Activated naive CD8-positive, alpha-beta T cell treated with anti-CD3 and anti-CD28 coated beads, Interleukin-2, amount 50 U/mL, for 16 hours (primary cell): ENCODE results near the gene CNIH3.
"Not testable (repeated sequence)": the region's sequence is repeated elsewhere in the genome, so short reads cannot be mapped to it uniquely, and the experiment has no call there.

ENCODE experiments used
- DNase-seq: peaks from one replicate; pipeline ENCODE4 v3.0.0-alpha.2; 2020; ENCODE audit warnings: low read depth, low spot score

CNIH3 gene

GRCh38 chr1:224687465-224687864 is 71.3 kb downstream of the CNIH3 start:
- DNase-seq = no peak

- DNase-seq = no peak
Observed at GRCh38 chr1:224689374-224689773, 73.3 kb downstream of the CNIH3 start.

GRCh38 chr1:224690576-224690975 is 74.5 kb downstream of the CNIH3 start:
- DNase-seq = no peak

GRCh38 chr1:224691148-224691925 is 75.2 kb downstream of the CNIH3 start:
- no peak for DNase-seq

- no peak for DNase-seq
Observed at GRCh38 chr1:224694969-224695368, 78.9 kb downstream of the CNIH3 start.

DNA sequence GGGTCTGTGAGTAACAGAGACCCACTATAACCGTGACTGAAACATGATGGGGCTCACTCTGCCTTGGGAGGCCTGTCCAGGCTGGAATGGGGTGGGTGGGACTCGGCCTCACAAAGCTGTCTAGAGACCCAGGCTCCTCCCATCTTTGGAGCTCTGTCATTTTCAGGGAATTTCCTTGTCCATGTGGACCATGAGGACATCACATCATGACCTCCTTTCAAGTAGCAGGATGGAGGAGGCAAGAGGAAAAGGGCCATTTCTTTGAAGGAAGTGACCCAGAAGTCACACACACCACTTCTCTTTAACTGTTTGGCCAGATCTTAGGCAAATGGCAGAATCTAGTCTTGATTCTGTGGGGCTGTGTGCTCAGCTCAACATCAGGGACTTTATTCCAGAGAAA is 79.9 kb downstream of the CNIH3 start:
- DNase-seq = no peak

- no peak for DNase-seq
Observed at GRCh38 chr1:224696891-224697765, 81.0 kb downstream of the CNIH3 start.

DNA sequence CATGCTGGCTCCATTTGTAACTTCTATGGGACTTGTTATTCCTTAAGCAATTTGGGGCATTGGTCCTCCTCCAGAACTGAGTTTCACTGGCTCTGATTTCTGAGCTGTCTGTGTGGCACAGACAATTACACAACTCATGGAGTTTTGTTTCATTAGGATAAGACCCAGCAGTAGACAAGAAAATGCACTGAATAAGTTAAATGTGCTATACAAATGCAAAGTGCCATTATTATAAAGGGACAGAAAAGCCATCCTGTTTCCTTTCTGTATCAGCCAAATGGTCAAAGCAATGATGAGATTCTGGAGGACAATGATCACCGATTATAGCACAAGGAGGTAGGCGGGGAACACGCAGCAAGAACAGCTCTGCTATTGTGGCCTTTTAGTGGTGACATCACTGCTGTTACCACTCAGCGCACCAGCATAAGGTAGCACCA is 81.9 kb downstream of the CNIH3 start:
- no peak for DNase-seq

GRCh38 chr1:224700918-224701531 is 84.9 kb downstream of the CNIH3 start:
- DNase-seq = no peak

- DNase-seq = no peak
Observed at GRCh38 chr1:224703702-224704101, 87.6 kb downstream of the CNIH3 start.

- DNase-seq = no peak
Observed at GRCh38 chr1:224704107-224704735, 88.1 kb downstream of the CNIH3 start.

- no peak for DNase-seq
Observed at GRCh38 chr1:224705578-224705977, 89.5 kb downstream of the CNIH3 start.

- no peak for DNase-seq
Observed at GRCh38 chr1:224707843-224708725, 92.0 kb downstream of the CNIH3 start.

DNA sequence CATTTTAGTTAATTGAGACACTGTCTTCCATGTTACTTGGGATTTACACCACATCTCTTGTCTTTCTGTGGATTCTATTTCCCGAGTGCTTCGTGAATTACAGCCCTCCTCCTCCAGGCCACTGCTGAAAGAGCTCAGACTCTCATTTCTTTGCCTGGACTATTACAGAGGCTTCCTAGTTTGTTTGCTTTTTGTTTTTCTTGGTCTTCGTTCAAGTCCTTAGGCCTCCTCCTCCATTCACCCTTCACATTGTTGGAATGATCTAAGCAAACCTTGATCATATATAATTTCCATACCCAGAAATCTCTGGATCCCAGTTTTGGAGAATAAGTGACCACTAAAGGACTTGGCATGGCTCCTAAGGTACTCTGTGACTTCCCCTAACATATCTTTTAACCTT is 94.1 kb downstream of the CNIH3 start:
- no peak for DNase-seq

- DNase-seq = not testable (repeated sequence)
Observed at GRCh38 chr1:224711231-224711756, 95.2 kb downstream of the CNIH3 start.

- DNase-seq = no peak
Observed at GRCh38 chr1:224711876-224712275, 95.8 kb downstream of the CNIH3 start.

DNA sequence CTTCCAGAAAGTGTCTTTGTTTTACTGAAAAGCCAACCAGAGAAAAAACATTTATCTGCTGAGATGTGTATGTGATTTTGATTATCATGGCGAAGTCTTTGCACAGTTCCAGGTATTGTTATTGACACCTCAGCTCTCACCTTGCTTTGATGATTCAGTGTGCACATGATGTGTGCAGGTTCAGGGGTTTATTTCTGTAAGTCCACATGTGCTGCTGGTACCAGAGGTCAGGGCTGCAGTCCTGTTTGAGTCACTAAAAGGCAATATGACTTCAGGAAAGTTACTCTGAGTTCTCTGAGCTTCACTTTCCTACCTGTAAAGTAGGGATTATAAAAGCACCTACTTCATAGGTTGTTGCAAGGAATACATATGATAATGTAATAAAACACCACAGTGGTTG is 97.1 kb downstream of the CNIH3 start:
- DNase-seq = no peak

- DNase-seq = no peak
Observed at GRCh38 chr1:224714553-224714952, 98.4 kb downstream of the CNIH3 start.

DNA sequence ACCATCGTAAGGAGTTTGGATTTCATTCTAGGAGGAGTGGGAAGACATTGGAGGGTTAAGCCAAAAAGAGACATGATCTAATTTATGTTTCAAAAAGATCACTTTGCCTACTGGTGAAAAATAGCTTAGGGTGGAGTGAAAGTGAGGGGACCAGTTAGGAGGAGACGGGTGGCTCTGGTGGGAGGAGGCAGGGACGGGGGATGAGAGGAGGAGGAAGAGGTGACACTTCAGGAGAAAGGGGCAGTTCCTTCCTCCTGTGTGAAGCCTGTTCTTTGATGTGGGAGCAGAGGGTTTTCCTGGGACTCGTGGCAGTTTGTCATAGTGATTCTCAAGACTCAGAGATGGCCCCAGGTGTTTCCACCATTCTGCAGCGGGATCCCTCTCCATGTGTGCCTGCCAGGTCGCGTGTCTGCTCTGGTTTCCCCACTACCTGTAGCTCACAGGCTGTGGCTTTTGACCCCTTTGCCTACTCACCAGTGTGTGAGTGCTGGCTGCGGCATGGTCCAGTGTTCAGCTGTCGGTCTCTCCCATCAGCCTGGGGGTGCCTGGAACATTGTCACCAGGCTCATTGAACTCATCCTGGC is 102.4 kb downstream of the CNIH3 start:
- no peak for DNase-seq

DNA sequence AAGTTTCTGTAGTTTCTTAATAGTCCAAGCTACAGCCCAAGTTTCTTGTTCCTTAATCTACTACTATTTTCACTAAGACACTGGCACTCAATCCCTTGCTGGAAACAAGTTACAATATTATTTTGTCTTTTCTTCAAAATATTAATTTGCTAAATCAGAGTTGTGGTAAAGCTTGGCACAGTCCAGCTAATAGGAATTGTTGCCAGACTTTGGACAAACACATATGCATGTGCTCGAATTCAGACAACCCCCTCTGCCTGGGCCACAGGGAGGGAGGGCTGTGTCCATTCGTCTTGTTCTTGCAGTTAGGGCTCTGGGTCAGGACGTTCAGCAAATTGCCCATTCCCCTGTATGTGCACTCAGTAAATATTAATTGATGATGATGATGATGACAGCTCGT is 103.6 kb downstream of the CNIH3 start:
- no peak for DNase-seq
